ENCODE results near the gene C1QTNF9B. TPM values are rescaled to one million over a fixed set of nuclear protein-coding genes. Genes with fewer than 3 reads are reported as not detected.

The C1QTNF9B gene
- total and polyA plus RNA-seq, 2 of the 13 experiments (the other 11 are each of a cell fraction or from before 2014, with no cell fraction given) = not detected

DNA sequence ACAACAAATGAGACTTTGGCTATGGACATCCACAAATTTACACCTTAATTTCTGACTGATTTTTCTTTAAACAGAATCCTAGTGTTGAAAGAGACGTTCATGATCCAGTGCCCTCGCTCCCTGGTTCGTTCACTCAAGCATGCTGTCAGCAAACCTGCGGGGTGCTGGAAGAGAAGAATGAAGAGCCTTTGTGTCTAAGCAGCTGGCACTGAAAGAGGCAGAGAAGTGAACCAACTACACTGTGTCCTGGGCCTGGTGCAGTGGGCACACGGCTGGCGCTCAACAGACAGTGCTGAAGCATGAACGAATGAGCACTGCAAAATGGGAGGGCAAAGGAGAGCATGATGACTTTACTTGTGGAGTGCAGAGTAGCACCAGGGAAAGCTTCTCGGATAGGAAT, 54.9 kb downstream of the C1QTNF9B start:
- POLR2A ChIA-PET = no interaction called here
- intact Hi-C loops (cut with micrococcal nuclease; ENCODE audit: unreplicated experiment) (no loop called here), in situ Hi-C loops (cut with HindIII; ENCODE audit: extremely low pct_ligation_motif_present, low pct_unique_long_range_greater_than_20kb) (no loop called here)

More for the DNA sequence above, 54.9 kb downstream of the C1QTNF9B start:
- TF ChIP-seq U2AF1 (optimal IDR thresholded peaks at IDR 0.05; ENCODE audit: low read depth, low read length) (no peak), SMAD1 (CRISPR knock-in tag; IDR thresholded peaks at IDR 0.05; ENCODE audit: borderline replicate concordance, low read depth) (no peak), YEATS2 (CRISPR knock-in tag; IDR thresholded peaks at IDR 0.05; ENCODE audit: borderline replicate concordance) (no peak)
- TF ChIP-seq, protein P1, sequence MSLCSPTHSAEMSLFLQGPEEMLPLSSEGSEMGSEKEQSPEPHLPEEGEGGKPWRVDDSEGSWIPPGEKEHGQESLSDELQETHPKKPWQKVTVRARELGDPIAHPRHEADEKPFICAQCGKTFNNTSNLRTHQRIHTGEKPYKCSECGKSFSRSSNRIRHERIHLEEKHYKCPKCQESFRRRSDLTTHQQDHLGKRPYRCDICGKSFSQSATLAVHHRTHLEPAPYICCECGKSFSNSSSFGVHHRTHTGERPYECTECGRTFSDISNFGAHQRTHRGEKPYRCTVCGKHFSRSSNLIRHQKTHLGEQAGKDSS (CRISPR knock-in tag; IDR thresholded peaks at IDR 0.05; ENCODE audit: borderline replicate concordance, low read depth) = no peak
- H4K20me1 ChIP-seq (ENCODE audit: insufficient read depth, low read length) = no peaks in the 10 kb centered on the region
- H3K4me2 ChIP-seq (ENCODE audit: low read depth, low read length) = no peak overlapping the region
- CTCF ChIA-PET (ENCODE audit: low intra/inter-chr PET ratio, low total read pairs) = no interaction called here
- no peak for DNase-seq (ENCODE audit: low spot score)
- ATAC-seq = no peak
- no peak overlapping the region for H3K4me3 ChIP-seq (replicated peaks in 1 of 3; ENCODE audit: insufficient read depth in 1 of 3, low read depth in 2 of 3, low read length in 3 of 3)
- no TSS peak for BruUV-seq (replicated peaks)
- H3K36me3 ChIP-seq (replicated peaks in 1 of 2; ENCODE audit: control insufficient read depth in 1 of 2, insufficient read depth in 2 of 2, low read length in 2 of 2) = peaks cover 0 to 2% of the 10 kb centered on the region in 2 experiments; a peak in 1 of 5 replicates
- FAIRE-seq = no peak
- no peak overlapping the region for H2AFZ ChIP-seq (ENCODE audit: low read length)
- 98% methylated on average over 8 of the region's 8 CpGs for WGBS (ENCODE audit: low lambda C conversion rate)
- H3K27ac ChIP-seq (ENCODE audit: extremely low read length, insufficient read depth, low read length) = no peak overlapping the region
- no peaks in the 10 kb centered on the region for H3K9me3 ChIP-seq (ENCODE audit: low read length)
- no peak overlapping the region for H3K9ac ChIP-seq (ENCODE audit: insufficient read depth, low read depth, low read length)
- no peaks in the 10 kb centered on the region for H3K27me3 ChIP-seq (ENCODE audit: control insufficient read depth in 1 of 2, insufficient read depth in 2 of 2, low read length in 2 of 2)
- no peaks in the 10 kb centered on the region for H3K4me1 ChIP-seq (ENCODE audit: insufficient read depth, low read length)
- H3K79me2 ChIP-seq (ENCODE audit: insufficient read depth, low read length) = no peaks in the 10 kb centered on the region

Other genes with a start within 250 kb of the C1QTNF9B start
- 24.1 and 24.7 TPM in 2 replicates for gene MIPEP, start 8.1 kb downstream of the C1QTNF9B start, total RNA-seq (2016; rRNA removed; fragmentation: Illumina TruSeq; extraction: Trizol)
- gene MIPEP, start 8.1 kb downstream of the C1QTNF9B start, polyA plus RNA-seq (2011; rRNA removed) = 7.7 and 9.3 TPM in 2 replicates

Data from HepG2 (cell line).